ENCODE measurements around the gene CEP295NL.

DNA sequence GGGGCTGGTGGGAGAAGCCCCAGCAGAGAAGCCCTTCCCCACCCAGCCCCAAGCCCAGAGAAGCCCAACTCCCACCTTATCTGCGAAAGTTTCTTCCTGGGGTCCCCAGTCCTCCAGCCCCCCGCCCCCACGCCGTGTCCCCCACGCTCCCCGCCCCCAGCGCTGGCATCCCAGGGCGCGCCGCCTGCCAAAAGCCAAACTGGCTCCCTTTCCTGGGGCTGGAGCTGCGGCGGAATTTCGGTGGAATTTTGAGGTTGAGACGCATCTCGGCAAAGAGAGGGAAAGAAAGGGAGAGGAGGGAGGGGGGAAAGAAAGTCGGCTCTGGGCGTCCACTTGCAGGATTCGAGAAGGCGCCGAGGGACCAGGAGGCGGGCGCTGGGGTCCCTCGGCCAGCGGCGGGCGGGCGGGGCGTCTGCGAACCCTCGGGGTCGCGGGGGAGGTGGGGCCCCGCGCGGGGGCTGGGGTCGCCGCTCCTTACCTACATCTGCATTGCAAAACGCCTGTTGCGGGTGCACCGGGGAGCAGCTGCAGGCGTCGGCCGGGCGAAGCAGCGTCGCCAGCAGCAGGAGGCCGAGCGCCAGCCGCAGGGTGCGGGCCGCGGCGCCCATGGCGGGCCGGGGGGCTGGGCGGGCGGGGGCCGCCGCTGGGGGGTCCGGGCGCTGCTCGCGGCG, 21.6 kb upstream of the CEP295NL start:
- TF ChIP-seq EZH2 (IDR thresholded peaks at IDR 0.05; ENCODE audit: low read depth) = no peak
- TF ChIP-seq, protein P1, sequence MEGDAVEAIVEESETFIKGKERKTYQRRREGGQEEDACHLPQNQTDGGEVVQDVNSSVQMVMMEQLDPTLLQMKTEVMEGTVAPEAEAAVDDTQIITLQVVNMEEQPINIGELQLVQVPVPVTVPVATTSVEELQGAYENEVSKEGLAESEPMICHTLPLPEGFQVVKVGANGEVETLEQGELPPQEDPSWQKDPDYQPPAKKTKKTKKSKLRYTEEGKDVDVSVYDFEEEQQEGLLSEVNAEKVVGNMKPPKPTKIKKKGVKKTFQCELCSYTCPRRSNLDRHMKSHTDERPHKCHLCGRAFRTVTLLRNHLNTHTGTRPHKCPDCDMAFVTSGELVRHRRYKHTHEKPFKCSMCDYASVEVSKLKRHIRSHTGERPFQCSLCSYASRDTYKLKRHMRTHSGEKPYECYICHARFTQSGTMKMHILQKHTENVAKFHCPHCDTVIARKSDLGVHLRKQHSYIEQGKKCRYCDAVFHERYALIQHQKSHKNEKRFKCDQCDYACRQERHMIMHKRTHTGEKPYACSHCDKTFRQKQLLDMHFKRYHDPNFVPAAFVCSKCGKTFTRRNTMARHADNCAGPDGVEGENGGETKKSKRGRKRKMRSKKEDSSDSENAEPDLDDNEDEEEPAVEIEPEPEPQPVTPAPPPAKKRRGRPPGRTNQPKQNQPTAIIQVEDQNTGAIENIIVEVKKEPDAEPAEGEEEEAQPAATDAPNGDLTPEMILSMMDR (conservative IDR thresholded peaks at IDR 0.05) = no peak

Data from PC-9 (cell line).